ENCODE results near the gene RABGAP1L. TPM values are rescaled to one million over a fixed set of nuclear protein-coding genes. Genes with fewer than 3 reads are reported as not detected.

Gene RABGAP1L
- total and polyA plus RNA-seq, 2 of the 8 experiments (the other 6 are each of a cell fraction or from before 2014, with no cell fraction given) = 33.3 to 156 TPM

DNA sequence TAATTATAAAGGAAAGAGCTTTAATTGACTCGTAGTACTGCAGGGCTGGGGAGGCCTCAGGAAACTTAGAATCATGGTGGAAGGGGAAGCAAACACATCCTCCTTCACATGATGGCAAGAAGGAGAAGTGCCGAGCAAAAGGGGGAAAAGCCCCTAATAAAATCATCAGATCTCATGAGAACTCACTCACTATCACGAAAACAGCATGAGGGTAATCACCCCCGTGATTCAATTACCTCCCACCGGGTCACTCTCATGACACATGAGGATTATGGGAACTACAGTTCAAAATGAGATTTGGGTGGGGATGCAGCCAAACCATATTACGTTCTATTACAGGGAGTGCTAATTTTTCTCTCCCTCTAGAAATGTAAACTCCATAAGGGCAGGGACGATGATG is 878.1 kb downstream of the RABGAP1L start (continued):
- TF ChIP-seq SIN3A (conservative IDR thresholded peaks at IDR 0.05 in 1 of 2, IDR thresholded peaks at IDR 0.05 in 1 of 2; ENCODE audit: low read depth in 1 of 2, low read length in 2 of 2) = no peak
- no peak for TF ChIP-seq NRF1 (IDR thresholded peaks at IDR 0.05; ENCODE audit: low read depth, low read length)
- no peak for TF ChIP-seq CHD2 (IDR thresholded peaks at IDR 0.05; ENCODE audit: low read length)
- TF ChIP-seq YY1 (IDR thresholded peaks at IDR 0.05; ENCODE audit: low read depth, low read length) = no peak
- no peak for TF ChIP-seq FOSL1 (IDR thresholded peaks at IDR 0.05; ENCODE audit: insufficient read depth, low read depth, low read length)
- TF ChIP-seq, protein P1, sequence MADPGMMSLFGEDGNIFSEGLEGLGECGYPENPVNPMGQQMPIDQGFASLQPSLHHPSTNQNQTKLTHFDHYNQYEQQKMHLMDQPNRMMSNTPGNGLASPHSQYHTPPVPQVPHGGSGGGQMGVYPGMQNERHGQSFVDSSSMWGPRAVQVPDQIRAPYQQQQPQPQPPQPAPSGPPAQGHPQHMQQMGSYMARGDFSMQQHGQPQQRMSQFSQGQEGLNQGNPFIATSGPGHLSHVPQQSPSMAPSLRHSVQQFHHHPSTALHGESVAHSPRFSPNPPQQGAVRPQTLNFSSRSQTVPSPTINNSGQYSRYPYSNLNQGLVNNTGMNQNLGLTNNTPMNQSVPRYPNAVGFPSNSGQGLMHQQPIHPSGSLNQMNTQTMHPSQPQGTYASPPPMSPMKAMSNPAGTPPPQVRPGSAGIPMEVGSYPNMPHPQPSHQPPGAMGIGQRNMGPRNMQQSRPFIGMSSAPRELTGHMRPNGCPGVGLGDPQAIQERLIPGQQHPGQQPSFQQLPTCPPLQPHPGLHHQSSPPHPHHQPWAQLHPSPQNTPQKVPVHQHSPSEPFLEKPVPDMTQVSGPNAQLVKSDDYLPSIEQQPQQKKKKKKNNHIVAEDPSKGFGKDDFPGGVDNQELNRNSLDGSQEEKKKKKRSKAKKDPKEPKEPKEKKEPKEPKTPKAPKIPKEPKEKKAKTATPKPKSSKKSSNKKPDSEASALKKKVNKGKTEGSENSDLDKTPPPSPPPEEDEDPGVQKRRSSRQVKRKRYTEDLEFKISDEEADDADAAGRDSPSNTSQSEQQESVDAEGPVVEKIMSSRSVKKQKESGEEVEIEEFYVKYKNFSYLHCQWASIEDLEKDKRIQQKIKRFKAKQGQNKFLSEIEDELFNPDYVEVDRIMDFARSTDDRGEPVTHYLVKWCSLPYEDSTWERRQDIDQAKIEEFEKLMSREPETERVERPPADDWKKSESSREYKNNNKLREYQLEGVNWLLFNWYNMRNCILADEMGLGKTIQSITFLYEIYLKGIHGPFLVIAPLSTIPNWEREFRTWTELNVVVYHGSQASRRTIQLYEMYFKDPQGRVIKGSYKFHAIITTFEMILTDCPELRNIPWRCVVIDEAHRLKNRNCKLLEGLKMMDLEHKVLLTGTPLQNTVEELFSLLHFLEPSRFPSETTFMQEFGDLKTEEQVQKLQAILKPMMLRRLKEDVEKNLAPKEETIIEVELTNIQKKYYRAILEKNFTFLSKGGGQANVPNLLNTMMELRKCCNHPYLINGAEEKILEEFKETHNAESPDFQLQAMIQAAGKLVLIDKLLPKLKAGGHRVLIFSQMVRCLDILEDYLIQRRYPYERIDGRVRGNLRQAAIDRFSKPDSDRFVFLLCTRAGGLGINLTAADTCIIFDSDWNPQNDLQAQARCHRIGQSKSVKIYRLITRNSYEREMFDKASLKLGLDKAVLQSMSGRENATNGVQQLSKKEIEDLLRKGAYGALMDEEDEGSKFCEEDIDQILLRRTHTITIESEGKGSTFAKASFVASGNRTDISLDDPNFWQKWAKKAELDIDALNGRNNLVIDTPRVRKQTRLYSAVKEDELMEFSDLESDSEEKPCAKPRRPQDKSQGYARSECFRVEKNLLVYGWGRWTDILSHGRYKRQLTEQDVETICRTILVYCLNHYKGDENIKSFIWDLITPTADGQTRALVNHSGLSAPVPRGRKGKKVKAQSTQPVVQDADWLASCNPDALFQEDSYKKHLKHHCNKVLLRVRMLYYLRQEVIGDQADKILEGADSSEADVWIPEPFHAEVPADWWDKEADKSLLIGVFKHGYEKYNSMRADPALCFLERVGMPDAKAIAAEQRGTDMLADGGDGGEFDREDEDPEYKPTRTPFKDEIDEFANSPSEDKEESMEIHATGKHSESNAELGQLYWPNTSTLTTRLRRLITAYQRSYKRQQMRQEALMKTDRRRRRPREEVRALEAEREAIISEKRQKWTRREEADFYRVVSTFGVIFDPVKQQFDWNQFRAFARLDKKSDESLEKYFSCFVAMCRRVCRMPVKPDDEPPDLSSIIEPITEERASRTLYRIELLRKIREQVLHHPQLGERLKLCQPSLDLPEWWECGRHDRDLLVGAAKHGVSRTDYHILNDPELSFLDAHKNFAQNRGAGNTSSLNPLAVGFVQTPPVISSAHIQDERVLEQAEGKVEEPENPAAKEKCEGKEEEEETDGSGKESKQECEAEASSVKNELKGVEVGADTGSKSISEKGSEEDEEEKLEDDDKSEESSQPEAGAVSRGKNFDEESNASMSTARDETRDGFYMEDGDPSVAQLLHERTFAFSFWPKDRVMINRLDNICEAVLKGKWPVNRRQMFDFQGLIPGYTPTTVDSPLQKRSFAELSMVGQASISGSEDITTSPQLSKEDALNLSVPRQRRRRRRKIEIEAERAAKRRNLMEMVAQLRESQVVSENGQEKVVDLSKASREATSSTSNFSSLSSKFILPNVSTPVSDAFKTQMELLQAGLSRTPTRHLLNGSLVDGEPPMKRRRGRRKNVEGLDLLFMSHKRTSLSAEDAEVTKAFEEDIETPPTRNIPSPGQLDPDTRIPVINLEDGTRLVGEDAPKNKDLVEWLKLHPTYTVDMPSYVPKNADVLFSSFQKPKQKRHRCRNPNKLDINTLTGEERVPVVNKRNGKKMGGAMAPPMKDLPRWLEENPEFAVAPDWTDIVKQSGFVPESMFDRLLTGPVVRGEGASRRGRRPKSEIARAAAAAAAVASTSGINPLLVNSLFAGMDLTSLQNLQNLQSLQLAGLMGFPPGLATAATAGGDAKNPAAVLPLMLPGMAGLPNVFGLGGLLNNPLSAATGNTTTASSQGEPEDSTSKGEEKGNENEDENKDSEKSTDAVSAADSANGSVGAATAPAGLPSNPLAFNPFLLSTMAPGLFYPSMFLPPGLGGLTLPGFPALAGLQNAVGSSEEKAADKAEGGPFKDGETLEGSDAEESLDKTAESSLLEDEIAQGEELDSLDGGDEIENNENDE (IDR thresholded peaks at IDR 0.05; ENCODE audit: insufficient replicate concordance, low read length) = no peak
- TF ChIP-seq POLR2A (IDR thresholded peaks at IDR 0.05; ENCODE audit: control extremely low read depth in 1 of 2, low read depth in 2 of 2, low read length in 2 of 2) = no peak

All from H1 (cell line).